Endothelial cell of umbilical vein (primary cell): Measurements from ENCODE around the gene SENP5. TPM values are rescaled to one million over a fixed set of nuclear protein-coding genes. Genes with fewer than 3 reads are reported as not detected.
"Not testable (repeated sequence)": the region's sequence is repeated elsewhere in the genome, so short reads cannot be mapped to it uniquely, and the experiment has no call there.

Experiments used
- BruUV-seq: library from RNA; stranded (reverse); fragments of 400-500 nt; replicated peaks from 2 replicates; lab custom pipeline; 2021; lab: Mats Ljungman, UMichigan
- CTCF ChIA-PET: fragments of 300-600, 350-600 bp; sonication (Branson Sonifier 250); formaldehyde crosslinking; loops from one replicate; lab custom pipeline; 2021; ENCODE audit warnings: antibody characterized with exemption, inconsistent platforms; lab: Charles Lee
- POLR2A ChIA-PET: fragments of 300-600, 350-600 bp; sonication (Branson Sonifier 250); formaldehyde crosslinking; loops from one replicate; lab custom pipeline; 2021; ENCODE audit warnings: antibody characterized with exemption, inconsistent platforms; lab: Charles Lee
- DNase-seq: peaks from one replicate; pipeline ENCODE4 v3.0.0-alpha.2; 2011; ENCODE audit warnings: low read depth, low spot score
- FAIRE-seq: peaks from 2 replicates; lab custom pipeline; 2011; peaks lifted over from hg19 to GRCh38; lab: Jason Lieb, UNC
- H2AFZ ChIP-seq: 2 replicates; pipeline ENCODE4 v1.6.0; 2012; ENCODE audit warnings: low read depth, low read length, control low read depth, inconsistent platforms
- H3K27ac ChIP-seq: 2 replicates; pipeline ENCODE4 v1.5.1; 2011; ENCODE audit warnings: low read depth, mild to moderate bottlenecking, control low read depth, low read length, moderate library complexity; ENCODE audit not compliant: insufficient read depth
- H3K27me3 ChIP-seq, 2 experiments: 2 replicates each; pipeline versions ENCODE4 v1.6.0 to v1.6.1; 2011; ENCODE audit warnings: low read length in 2 of 2, mixed read lengths in 1 of 2; ENCODE audit not compliant: control insufficient read depth in 2 of 2, insufficient read depth in 2 of 2
- H3K36me3 ChIP-seq, 2 experiments: 2 replicates in 1 of 2; 3 replicates in 1 of 2; pipeline ENCODE4 v1.5.1; 2011; ENCODE audit warnings: low read length in 2 of 2, mild to moderate bottlenecking in 1 of 2, moderate library complexity in 1 of 2; ENCODE audit not compliant: control insufficient read depth in 2 of 2, insufficient read depth in 2 of 2; ENCODE audit errors: extremely low read depth in 1 of 2
- H3K4me1 ChIP-seq: 3 replicates; pipeline ENCODE4 v1.5.1; 2011; ENCODE audit warnings: mild to moderate bottlenecking, low read length; ENCODE audit not compliant: control insufficient read depth, insufficient read depth; ENCODE audit errors: extremely low read depth
- H3K4me2 ChIP-seq: 2 replicates; pipeline ENCODE4 v1.6.1; 2011; ENCODE audit warnings: low read length, control low read depth, mixed read lengths; ENCODE audit not compliant: insufficient read depth
- H3K4me3 ChIP-seq, 3 experiments: fragments of 200-600 bp in 1 of 3; sonication (generic), shearing (Covaris generic) in 1 of 3; replicated peaks in 1 of 3; 2 replicates each; pipeline ENCODE4 v1.5.1; 2011 to 2016; ENCODE audit warnings: control low read depth in 3 of 3, low read length in 3 of 3, mild to moderate bottlenecking in 2 of 3, inconsistent platforms in 1 of 3, low read depth in 1 of 3, moderate library complexity in 1 of 3; ENCODE audit not compliant: insufficient read depth in 1 of 3
- H3K79me2 ChIP-seq: 2 replicates; pipeline ENCODE4 v1.6.0; 2012; ENCODE audit warnings: low read length, inconsistent platforms; ENCODE audit not compliant: control insufficient read depth, insufficient read depth
- H3K9ac ChIP-seq: replicated peaks from 2 replicates; pipeline ENCODE3; 2011; ENCODE audit warnings: low read length, control low read depth; ENCODE audit not compliant: insufficient read depth; ENCODE audit errors: extremely low read depth
- H3K9me1 ChIP-seq: replicated peaks from 3 replicates; pipeline ENCODE4 v1.6.0; 2011; ENCODE audit warnings: mild to moderate bottlenecking, low read length; ENCODE audit not compliant: control insufficient read depth, insufficient read depth; ENCODE audit errors: extremely low read depth
- H3K9me3 ChIP-seq: replicated peaks from 2 replicates; pipeline ENCODE4 v1.5.1; 2012; ENCODE audit warnings: low read length, inconsistent platforms; ENCODE audit not compliant: control insufficient read depth, insufficient read depth
- H4K20me1 ChIP-seq: replicated peaks from 2 replicates; pipeline ENCODE3; 2011; ENCODE audit warnings: mild to moderate bottlenecking, low read length; ENCODE audit not compliant: control insufficient read depth, insufficient read depth; ENCODE audit errors: extremely low read depth
- CTCF ChIP-seq, 2 donors: IDR thresholded peaks; 1 replicate in 1 of 2; 2 replicates in 1 of 2; pipeline ENCODE4 v1.5.1; 2011; ENCODE audit warnings: low read length in 2 of 2, mild to moderate bottlenecking in 2 of 2, moderate library complexity in 2 of 2, control low read depth in 1 of 2, inconsistent platforms in 1 of 2, low read depth in 1 of 2; ENCODE audit not compliant: insufficient read depth in 1 of 2; ENCODE audit errors: extremely low read depth in 1 of 2
- FOS ChIP-seq: IDR thresholded peaks from 2 replicates; pipeline ENCODE4 v1.6.1; 2011; ENCODE audit warnings: mild to moderate bottlenecking, low read length, moderate library complexity, borderline replicate concordance; ENCODE audit not compliant: insufficient read depth
- GATA2 ChIP-seq: IDR thresholded peaks from 2 replicates; pipeline ENCODE4 v1.7.0; 2011; ENCODE audit warnings: low read depth, mild to moderate bottlenecking, moderate library complexity, mixed read lengths, low read length; ENCODE audit not compliant: insufficient read length, insufficient read depth
- MYC ChIP-seq: IDR thresholded peaks from one replicate; pipeline ENCODE4 v1.6.1; 2011; ENCODE audit warnings: mild to moderate bottlenecking, low read depth, low read length
- POLR2A ChIP-seq: IDR thresholded peaks from 2 replicates; pipeline ENCODE4 v1.6.1; 2012; ENCODE audit warnings: low read depth, mild to moderate bottlenecking, control low read depth, low read length
- POLR2AphosphoS5 ChIP-seq: IDR thresholded peaks from 2 replicates; pipeline ENCODE4 v1.6.1; 2012; ENCODE audit warnings: low read depth, mild to moderate bottlenecking, control low read depth, low read length, moderate library complexity; ENCODE audit not compliant: insufficient read depth
- dilution Hi-C: fragments of 300-500 bp; cut with MboI; formaldehyde crosslinking; loops from one replicate; pipeline ENCODE4 v1.15.0; 2019; ENCODE audit warnings: low sequenced_read_pairs; ENCODE audit not compliant: extremely low pct_ligation_motif_present
- intact Hi-C: fragments of 100-400 bp; cut with micrococcal nuclease; formaldehyde crosslinking; loops from one replicate; pipeline ENCODE4 v1.10.0; 2022
- polyA plus RNA-seq, 4 experiments: library from polyadenylated mRNA; depleted of rRNA in 3 of 4; stranded (reverse) in 3 of 4; unstranded in 1 of 4; fragments of >200 nt; gene quantifications; 2 replicates each; pipeline versions ENCODE4 v1.2.1 to v1.2.3, GENCODE V29; 2011 to 2012; ENCODE audit warnings: missing spikeins in 1 of 4
- total RNA-seq: library from RNA; stranded (reverse); gene quantifications from 2 replicates; pipeline ENCODE4 v1.2.3, GENCODE V29; 2021
- TF ChIP-seq, protein P1 (sequence below): IDR thresholded peaks from 2 replicates; pipeline ENCODE4 v1.6.1; 2011; ENCODE audit not compliant: insufficient read depth, insufficient read length

SENP5 gene
- total and polyA plus RNA-seq, 2 donors (not counting 3 experiments of a cell fraction or from before 2014, with no cell fraction given), result 7.9 to 33.5 TPM

DNA sequence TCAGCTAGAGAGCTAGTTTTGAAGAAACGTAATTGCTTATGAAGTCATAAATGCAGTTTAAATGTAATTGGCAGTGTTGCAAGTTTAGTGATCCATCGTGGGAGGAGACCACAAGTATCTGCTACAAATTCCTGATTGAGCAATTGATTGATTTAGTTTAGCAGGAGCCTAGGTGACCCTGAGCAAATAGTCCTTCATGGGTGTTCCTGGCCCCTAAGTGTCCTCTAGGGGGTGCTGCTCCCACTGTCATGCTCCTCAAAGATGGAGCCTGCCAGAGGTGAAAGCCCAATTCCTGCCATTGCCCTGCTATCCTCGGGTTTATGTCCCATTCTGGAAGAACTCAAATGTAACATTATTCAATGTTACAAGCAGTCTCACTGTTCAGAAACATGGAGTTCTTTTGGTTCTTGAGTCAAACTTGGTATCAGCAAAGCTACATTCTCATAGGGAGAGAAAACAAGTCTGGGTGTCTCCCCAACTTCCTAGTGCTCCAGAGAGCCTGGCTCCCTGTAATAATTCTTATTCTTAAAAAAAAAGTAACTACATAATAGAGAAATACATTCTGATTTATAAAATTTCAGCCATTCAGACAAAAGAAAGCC, 29.8 kb upstream of the SENP5 start:
- Histone ChIP-seq H3K9me3 (no peaks in the 10 kb centered on the region), H3K27ac (no peak overlapping the region), H3K36me3 (no peaks in the 10 kb centered on the region), H3K9me1 (no peaks in the 10 kb centered on the region), H3K9ac (no peak overlapping the region), H3K4me1 (no peaks in the 10 kb centered on the region), H3K79me2 (no peaks in the 10 kb centered on the region), H4K20me1 (no peaks in the 10 kb centered on the region), H3K4me3 (no peak overlapping the region), H2AFZ (no peak overlapping the region), H3K4me2 (no peak overlapping the region), H3K27me3 (no peaks in the 10 kb centered on the region)
- ChIA-PET CTCF (interaction anchor here (0.6 to 1.8 kb wide), 18 partner anchors 12 to 316 kb away, joined by 3 to 24 read pairs (median 4); partner anchors contain the start of gene SENP5), POLR2A (no interaction called here)
- peak; percentile 56 for DNase-seq
- no peak for TF ChIP-seq GATA2
- TF ChIP-seq POLR2A, result no peak
- no peak for TF ChIP-seq MYC
- peak; percentile 82 to 85 for TF ChIP-seq CTCF (IDR thresholded peaks at IDR 0.05; ENCODE audit: extremely low read depth in 1 of 2, insufficient read depth in 1 of 2, low read depth in 1 of 2, low read length in 2 of 2)
- TF ChIP-seq FOS, result no peak
- TF ChIP-seq, protein P1, sequence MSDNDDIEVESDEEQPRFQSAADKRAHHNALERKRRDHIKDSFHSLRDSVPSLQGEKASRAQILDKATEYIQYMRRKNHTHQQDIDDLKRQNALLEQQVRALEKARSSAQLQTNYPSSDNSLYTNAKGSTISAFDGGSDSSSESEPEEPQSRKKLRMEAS, result no peak
- no peak for TF ChIP-seq POLR2AphosphoS5
- peak; percentile 79 for FAIRE-seq
- no TSS peak for BruUV-seq
- dilution Hi-C loops (no loop called here), intact Hi-C loops (loop anchor here (1.0 to 10.0 kb wide), 2 partner anchors 131 to 347 kb away; no protein-coding TSS in a partner anchor)

GRCh38 chr3:196839351-196839750, 28.4 kb upstream of the SENP5 start:
- intact Hi-C loops, result loop anchor here (10.0 kb wide), 1 partner anchor 345 kb away; no protein-coding TSS in a partner anchor
- H3K36me3 ChIP-seq, DNase-seq, H3K9me1 ChIP-seq, BruUV-seq, FAIRE-seq, H3K9ac ChIP-seq, H3K4me2 ChIP-seq, H3K79me2 ChIP-seq, H3K27me3 ChIP-seq, H3K9me3 ChIP-seq, dilution Hi-C loops, H4K20me1 ChIP-seq, H3K4me3 ChIP-seq, H3K4me1 ChIP-seq, POLR2A ChIA-PET, H3K27ac ChIP-seq, H2AFZ ChIP-seq: not testable (repeated sequence)
- CTCF ChIA-PET, result interaction anchor here (1.2 kb wide), 1 partner anchor 130 kb away, joined by 5 read pairs; no protein-coding TSS in a partner anchor
